Parathyroid adenoma (tissue), 2 donors: ENCODE measurements around the gene NKAPD1.
"Not testable (repeated sequence)": the region's sequence is repeated elsewhere in the genome, so short reads cannot be mapped to it uniquely, and the experiment has no call there.

Experiments used
- H2AFZ ChIP-seq: fragments of 300-600 bp; sonication (generic); one replicate; pipeline ENCODE4 v1.7.0; 2017; ENCODE audit warnings: antibody characterized with exemption, mild to moderate bottlenecking
- H3K27ac ChIP-seq: fragments of 300-600 bp; sonication (generic); one replicate; pipeline ENCODE4 v1.7.0; 2017
- H3K27me3 ChIP-seq: fragments of 300-600 bp; sonication (generic); one replicate; pipeline ENCODE4 v1.7.0; 2017; ENCODE audit warnings: low read length; ENCODE audit not compliant: control insufficient read depth, insufficient read depth
- H3K36me3 ChIP-seq: fragments of 300-600 bp; sonication (generic); one replicate; pipeline ENCODE4 v1.7.0; 2017; ENCODE audit warnings: low read length; ENCODE audit not compliant: control insufficient read depth, insufficient read depth
- H3K4me1 ChIP-seq: fragments of 300-600 bp; sonication (generic); one replicate; pipeline ENCODE4 v1.7.0; 2017; ENCODE audit warnings: control low read depth
- H3K4me2 ChIP-seq: fragments of 300-600 bp; sonication (generic); one replicate; pipeline ENCODE4 v1.7.0; 2017; ENCODE audit warnings: low read length
- H3K4me3 ChIP-seq: fragments of 300-600 bp; sonication (generic); one replicate; pipeline ENCODE4 v1.7.0; 2017; ENCODE audit warnings: low read depth, low read length
- H3K79me2 ChIP-seq: fragments of 300-600 bp; sonication (generic); one replicate; pipeline ENCODE4 v1.7.0; 2017; ENCODE audit warnings: control low read depth
- H3K9ac ChIP-seq: fragments of 300-600 bp; sonication (generic); one replicate; pipeline ENCODE4 v1.7.0; 2017; ENCODE audit warnings: mild to moderate bottlenecking
- H3K9me3 ChIP-seq: fragments of 300-600 bp; sonication (generic); one replicate; pipeline ENCODE4 v1.7.0; 2017; ENCODE audit warnings: low read length; ENCODE audit not compliant: control insufficient read depth
- TF ChIP-seq, protein P1 (sequence below): fragments of 300-600 bp; sonication (generic); IDR thresholded peaks from one replicate; pipeline ENCODE4 v1.7.0; 2017; ENCODE audit warnings: antibody characterized with exemption, mild to moderate bottlenecking
- donor health status: primary hyperparathyroidism.

Gene NKAPD1, protein sequence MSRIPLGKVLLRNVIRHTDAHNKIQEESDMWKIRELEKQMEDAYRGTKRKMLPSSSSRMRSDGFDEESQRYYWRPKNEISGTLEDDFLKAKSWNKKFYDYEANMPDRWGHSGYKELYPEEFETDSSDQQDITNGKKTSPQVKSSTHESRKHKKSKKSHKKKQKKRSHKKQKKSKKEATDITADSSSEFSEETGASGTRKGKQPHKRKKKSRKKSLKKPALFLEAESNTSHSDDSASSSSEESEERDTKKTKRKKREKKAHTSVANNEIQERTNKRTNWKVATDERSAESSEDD

DNA sequence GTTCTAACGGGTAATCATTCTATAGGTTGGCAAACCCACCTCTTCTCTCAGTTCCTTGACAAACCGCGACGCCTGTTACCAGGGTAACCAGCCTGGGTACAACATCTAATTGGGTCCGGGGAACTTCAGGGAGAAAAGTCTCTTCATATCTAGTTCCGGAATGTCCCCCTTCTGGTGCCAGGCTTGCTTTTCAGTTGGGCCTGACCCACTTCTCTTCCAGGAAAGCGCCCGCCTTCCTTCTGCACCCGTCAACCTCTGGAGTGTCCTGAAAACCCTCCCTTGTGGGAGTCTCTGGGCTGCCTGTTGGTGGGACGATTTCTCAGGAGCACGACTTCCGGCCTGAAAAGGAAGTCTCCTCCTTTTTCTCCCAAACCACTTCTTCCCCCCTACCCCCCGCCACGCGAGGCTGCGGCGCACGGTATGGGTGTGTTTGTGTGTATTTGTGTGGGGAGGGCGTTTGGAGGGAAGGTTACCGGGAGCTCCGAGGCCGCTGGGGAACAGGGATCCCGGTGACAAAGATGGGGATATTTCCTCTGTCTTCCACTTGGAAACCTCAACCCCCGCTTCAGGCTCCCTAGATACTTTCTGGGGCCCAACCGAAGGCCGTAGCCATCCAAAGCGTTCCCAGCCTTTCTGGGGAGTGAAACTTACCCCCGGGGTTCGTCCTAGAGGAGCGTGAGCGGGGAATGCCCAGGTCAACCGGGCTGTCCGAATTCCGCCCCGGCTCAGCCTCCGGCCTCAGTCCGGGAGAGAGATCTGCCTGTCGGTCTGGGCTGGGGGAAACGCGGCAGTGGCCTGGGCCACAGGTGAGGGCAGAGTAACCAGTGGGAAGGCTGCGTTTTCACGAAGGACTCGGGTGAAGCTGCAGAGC, at the start of gene NKAPD1, which contains the start of gene PIH1D2:
TSS of gene NKAPD1 (plus strand) at position 359 of the 871 bp plus-strand sequence. CDS start 1,276 bp downstream, outside the sequence.
TSS of gene PIH1D2 (minus strand) at position 77 of the 871 bp plus-strand sequence. CDS start 843 bp downstream, outside the sequence.
- H3K4me2 ChIP-seq = peak within 1 kb of the TSS; percentile 81
- H3K4me3 ChIP-seq = peak within 1 kb of the TSS; percentile 85
- no peaks in the 10 kb centered on the region for H3K27me3 ChIP-seq
- H2AFZ ChIP-seq = peak within 1 kb of the TSS; percentile 92
- H3K27ac ChIP-seq = peak within 1 kb of the TSS; percentile 75
- TF ChIP-seq, protein P1, sequence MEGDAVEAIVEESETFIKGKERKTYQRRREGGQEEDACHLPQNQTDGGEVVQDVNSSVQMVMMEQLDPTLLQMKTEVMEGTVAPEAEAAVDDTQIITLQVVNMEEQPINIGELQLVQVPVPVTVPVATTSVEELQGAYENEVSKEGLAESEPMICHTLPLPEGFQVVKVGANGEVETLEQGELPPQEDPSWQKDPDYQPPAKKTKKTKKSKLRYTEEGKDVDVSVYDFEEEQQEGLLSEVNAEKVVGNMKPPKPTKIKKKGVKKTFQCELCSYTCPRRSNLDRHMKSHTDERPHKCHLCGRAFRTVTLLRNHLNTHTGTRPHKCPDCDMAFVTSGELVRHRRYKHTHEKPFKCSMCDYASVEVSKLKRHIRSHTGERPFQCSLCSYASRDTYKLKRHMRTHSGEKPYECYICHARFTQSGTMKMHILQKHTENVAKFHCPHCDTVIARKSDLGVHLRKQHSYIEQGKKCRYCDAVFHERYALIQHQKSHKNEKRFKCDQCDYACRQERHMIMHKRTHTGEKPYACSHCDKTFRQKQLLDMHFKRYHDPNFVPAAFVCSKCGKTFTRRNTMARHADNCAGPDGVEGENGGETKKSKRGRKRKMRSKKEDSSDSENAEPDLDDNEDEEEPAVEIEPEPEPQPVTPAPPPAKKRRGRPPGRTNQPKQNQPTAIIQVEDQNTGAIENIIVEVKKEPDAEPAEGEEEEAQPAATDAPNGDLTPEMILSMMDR = no peak
- no peaks in the 10 kb centered on the region for H3K9me3 ChIP-seq
- H3K4me1 ChIP-seq = no peaks in the 10 kb centered on the region
- H3K79me2 ChIP-seq = peaks cover 4% of the 10 kb centered on the region
- H3K9ac ChIP-seq = peak within 1 kb of the TSS; percentile 76
- H3K36me3 ChIP-seq = no peaks in the 10 kb centered on the region

DNA sequence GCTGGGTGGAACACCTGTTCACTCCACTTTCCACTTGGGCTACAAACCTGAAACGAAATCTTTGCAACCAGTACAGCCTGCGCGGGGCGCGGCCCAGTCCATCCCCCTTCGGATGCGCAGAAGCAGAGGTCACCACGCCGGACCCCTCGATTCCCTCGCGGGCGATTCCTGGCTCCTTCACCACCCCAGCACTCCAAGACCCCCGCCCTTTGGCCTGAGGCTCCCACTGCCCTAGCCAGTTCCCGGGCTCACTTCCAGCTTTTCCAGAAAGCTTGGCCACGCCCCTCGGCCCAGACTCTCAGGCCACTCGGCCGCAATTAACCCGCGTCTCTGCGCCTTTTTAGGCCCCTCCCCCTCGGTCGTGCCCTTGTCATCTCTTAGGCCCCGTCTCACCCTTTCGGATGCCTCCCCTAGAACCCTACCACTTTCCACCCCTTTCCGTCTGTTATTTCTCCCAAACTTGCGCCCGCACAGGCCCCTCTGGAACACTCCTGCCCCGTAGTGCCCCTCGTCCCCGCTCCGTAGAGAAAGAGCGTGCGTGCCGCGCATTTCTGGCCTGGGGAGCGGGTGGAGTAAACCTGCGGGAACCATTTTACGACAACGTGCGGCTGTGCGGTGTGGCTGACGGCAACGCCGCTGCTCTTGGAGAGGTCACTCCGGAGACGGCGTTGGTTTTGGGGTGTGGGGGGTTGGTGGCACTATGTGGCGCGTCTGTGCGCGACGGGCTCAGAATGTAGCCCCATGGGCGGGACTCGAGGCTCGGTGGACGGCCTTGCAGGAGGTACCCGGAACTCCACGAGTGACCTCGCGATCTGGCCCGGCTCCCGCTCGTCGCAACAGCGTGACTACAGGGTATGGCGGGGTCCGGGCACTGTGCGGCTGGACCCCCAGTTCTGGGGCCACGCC, 49.1 kb upstream of the NKAPD1 start, which contains the start of gene DLAT:
TSS of gene DLAT (plus strand) at position 636 of the 906 bp plus-strand sequence. CDS start at position 701, 65 bp downstream.
- Histone ChIP-seq H3K27ac (peak within 1 kb of the TSS; percentile 91), H3K27me3 (no peaks in the 10 kb centered on the region), H3K4me3 (peak within 1 kb of the TSS; percentile 88), H3K4me2 (peak within 1 kb of the TSS; percentile 83), H3K9me3 (no peaks in the 10 kb centered on the region), H3K79me2 (no peaks in the 10 kb centered on the region), H3K4me1 (no peaks in the 10 kb centered on the region), H3K9ac (peak within 1 kb of the TSS; percentile 21), H2AFZ (peak within 1 kb of the TSS; percentile 88), H3K36me3 (no peaks in the 10 kb centered on the region)
- TF ChIP-seq, protein P1 = no peak

DNA sequence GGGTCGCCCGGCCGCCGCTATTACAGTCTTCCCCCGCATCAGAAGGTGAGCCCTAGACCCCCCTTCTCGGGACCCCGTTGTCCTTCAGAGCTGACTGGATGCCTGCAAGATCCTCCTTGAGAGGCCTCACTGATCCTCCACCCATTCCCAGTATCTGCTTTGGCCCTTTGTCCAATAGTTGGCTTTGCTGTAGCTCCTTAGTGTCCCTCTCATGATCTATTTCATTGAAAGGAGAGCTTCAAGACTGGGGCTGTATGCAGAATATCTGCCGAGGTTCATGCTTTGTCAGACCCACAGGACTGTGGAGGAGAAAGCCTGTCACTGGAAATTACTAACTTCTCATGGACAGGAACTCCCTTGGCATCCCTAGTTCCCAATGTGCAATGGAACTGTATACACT, 48.4 kb upstream of the NKAPD1 start:
- Histone ChIP-seq H3K27me3 (no peaks in the 10 kb centered on the region), H3K4me3 (peak overlapping the region; percentile 88), H3K9ac (peak overlapping the region; percentile 21), H3K27ac (peak overlapping the region; percentile 91), H2AFZ (peak overlapping the region; percentile 88), H3K4me1 (no peaks in the 10 kb centered on the region), H3K79me2 (no peaks in the 10 kb centered on the region), H3K9me3 (no peaks in the 10 kb centered on the region), H3K36me3 (no peaks in the 10 kb centered on the region), H3K4me2 (peak overlapping the region; percentile 83)
- TF ChIP-seq, protein P1 = no peak

DNA sequence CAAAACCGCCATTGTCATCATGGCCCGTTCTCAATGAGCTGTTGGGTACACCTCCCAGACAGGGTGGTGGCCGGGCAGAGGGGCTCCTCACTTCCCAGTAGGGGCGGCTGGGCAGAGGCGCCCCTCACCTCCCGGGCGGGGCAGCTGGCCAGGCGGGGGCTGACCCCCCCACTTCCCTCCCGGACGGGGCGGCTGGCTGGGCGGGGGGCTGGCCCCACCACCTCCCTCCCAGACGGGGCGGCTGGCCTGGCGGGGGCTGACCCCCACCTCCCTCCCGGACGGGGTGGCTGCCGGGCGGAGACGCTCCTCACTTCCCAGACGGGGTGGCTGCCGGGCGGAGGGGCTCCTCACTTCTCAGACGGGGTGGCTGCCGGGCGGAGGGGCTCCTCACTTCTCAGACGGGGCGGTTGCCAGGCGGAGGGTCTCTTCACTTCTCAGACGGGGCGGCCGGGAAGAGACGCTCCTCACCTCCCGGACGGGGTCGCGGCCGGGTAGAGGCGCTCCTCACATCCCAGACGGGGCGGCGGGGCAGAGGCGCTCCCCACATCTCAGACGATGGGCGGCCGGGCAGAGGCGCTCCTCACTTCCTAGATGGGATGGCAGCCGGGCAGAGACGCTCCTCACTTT, 47.2 kb upstream of the NKAPD1 start:
- not testable (repeated sequence) for H2AFZ ChIP-seq, H3K4me3 ChIP-seq, H3K79me2 ChIP-seq, H3K9me3 ChIP-seq, H3K9ac ChIP-seq, H3K27me3 ChIP-seq, H3K27ac ChIP-seq, H3K4me1 ChIP-seq, H3K36me3 ChIP-seq, H3K4me2 ChIP-seq
